Heart right ventricle (tissue), 16 donors: ENCODE results near the gene TBRG4. TPM values are rescaled to one million over a fixed set of nuclear protein-coding genes. Genes with fewer than 3 reads are reported as not detected.

Experiments
- ATAC-seq, 8 donors: fragments of 200-7000 bp; cut with Tn5 transposase; one replicate each; pipeline ENCODE4 v1.9.1; 2020; ENCODE audit warnings: mild to moderate bottlenecking in 8 of 8, moderate library complexity in 8 of 8, moderate number of reproducible peaks in 1 of 8
- DNase-seq, 2 donors: peaks; one replicate each; pipeline ENCODE4 v3.0.0-alpha.2; 2020
- H3K27ac ChIP-seq, 10 donors: fragments of 200-600 bp; sonication (generic) in 2 of 10; one replicate each; pipeline versions ENCODE4 v1.5.0 to v1.8.0; 2020 to 2022; ENCODE audit warnings: mild to moderate bottlenecking in 3 of 10
- H3K27me3 ChIP-seq, 7 donors: fragments of 200-600 bp; one replicate each; pipeline ENCODE4 v1.8.0; 2021 to 2022; ENCODE audit warnings: mild to moderate bottlenecking in 2 of 7
- H3K36me3 ChIP-seq, 9 donors: fragments of 200-600 bp; sonication (generic) in 1 of 9; one replicate each; pipeline versions ENCODE4 v1.5.0 to v1.8.0; 2020 to 2022; ENCODE audit warnings: mild to moderate bottlenecking in 2 of 9
- H3K4me1 ChIP-seq, 9 donors: fragments of 200-600 bp; sonication (generic) in 1 of 9; one replicate each; pipeline versions ENCODE4 v1.5.0 to v1.8.0; 2020 to 2022; ENCODE audit warnings: mild to moderate bottlenecking in 4 of 9
- H3K4me3 ChIP-seq, 10 donors: fragments of 200-600 bp; sonication (generic) in 2 of 10; one replicate each; pipeline versions ENCODE4 v1.5.0 to v1.8.0; 2020 to 2022; ENCODE audit warnings: mild to moderate bottlenecking in 7 of 10, moderate library complexity in 2 of 10
- H3K9me3 ChIP-seq, 11 donors: fragments of 200-600 bp in 10 of 11; sonication (generic) in 2 of 11; one replicate each; pipeline versions ENCODE4 v1.5.0 to v1.8.0; 2013 to 2022; ENCODE audit warnings: mild to moderate bottlenecking in 2 of 11, control low read depth in 1 of 11, moderate library complexity in 1 of 11
- CTCF ChIP-seq, 9 donors: fragments of 200-600 bp; sonication (generic) in 2 of 9; IDR thresholded peaks; one replicate each; pipeline versions ENCODE4 v1.5.0 to v1.8.0; 2021 to 2022; ENCODE audit warnings: antibody characterized with exemption in 9 of 9, mild to moderate bottlenecking in 5 of 9, moderate library complexity in 1 of 9
- WGBS, 2 donors: extraction: QIAGEN DNeasy Blood & Tissue Kit; methylation state at CpG; one replicate each; pipeline ENCODE4 v1.1.7; 2013; ENCODE audit warnings: inconsistent platforms in 1 of 2; 5-methylcytosine and 5-hydroxymethylcytosine counted together
- intact Hi-C, 10 donors: fragments of 100-400 bp; cut with DNase I; formaldehyde crosslinking; loops; one replicate each; pipeline versions ENCODE4 v1.11.1 to v1.14.2; 2022
- polyA plus RNA-seq, 2 donors: library from polyadenylated mRNA; stranded (reverse); fragments of 200-250 nt; gene quantifications; one replicate each; pipeline ENCODE4 v1.2.3, GENCODE V29; 2013
- total RNA-seq, 10 donors: library from RNA; stranded (reverse); fragmentation: NEBNext Ultra II Directional in 3 of 10; extraction: Animal tissue kit (Norgen Biotek cat#: 25700) in 3 of 10; gene quantifications; one replicate each; pipeline versions ENCODE4 v1.2.1 to v1.2.4, GENCODE V29; 2021 to 2023
- donor health status: Arrhythmogenic right ventricular cardiomyopathy.
- donor health status: ischemic (EF 13 %, LVEDD 7.1; RV severe dilation, severe dysfunction).
- donor health status: healthy with polysubstance abuse.
- donor health status: DM: no; HTN: yes; CAD: no.
- donor health status: DM: no; HTN: no; CAD: no.
- donor health status: ischemic (EF 25% LVEDD 6.9; RV normal size, moderate dysfunction).
- donor health status: ischemic (EF 25% LVEDD 5.7; RV mildly dilated, moderate dysfunction).
- donor health status: healthy.
- donor health status: DM: yes; HTN: yes; CAD: no.
- donor health status: Ischemic cardiomyopathy.
- donor health status: ischemic (EF 35%, LVEDD 5.7; RV mildly dilated, moderate dysfunction).
- donor health status: nonischemic (EF 11% LVEDD 7.7; RV severe dilation, severe dysfunction).
- donor health status: DM: yes; HTN: yes; CAD: no.
- donor health status: PGD.
- donor health status: ischemic (EF 29% LVEDD 5.4; RV normal size, mild dysfunction).
- donor health status: nonischemic (EF 23%, LVEDD 6.1; RV moderate dilation, normal function).

The TBRG4 gene
- total and polyA plus RNA-seq, 12 donors: 57.1 to 93.9 (median 67.4) TPM

DNA sequence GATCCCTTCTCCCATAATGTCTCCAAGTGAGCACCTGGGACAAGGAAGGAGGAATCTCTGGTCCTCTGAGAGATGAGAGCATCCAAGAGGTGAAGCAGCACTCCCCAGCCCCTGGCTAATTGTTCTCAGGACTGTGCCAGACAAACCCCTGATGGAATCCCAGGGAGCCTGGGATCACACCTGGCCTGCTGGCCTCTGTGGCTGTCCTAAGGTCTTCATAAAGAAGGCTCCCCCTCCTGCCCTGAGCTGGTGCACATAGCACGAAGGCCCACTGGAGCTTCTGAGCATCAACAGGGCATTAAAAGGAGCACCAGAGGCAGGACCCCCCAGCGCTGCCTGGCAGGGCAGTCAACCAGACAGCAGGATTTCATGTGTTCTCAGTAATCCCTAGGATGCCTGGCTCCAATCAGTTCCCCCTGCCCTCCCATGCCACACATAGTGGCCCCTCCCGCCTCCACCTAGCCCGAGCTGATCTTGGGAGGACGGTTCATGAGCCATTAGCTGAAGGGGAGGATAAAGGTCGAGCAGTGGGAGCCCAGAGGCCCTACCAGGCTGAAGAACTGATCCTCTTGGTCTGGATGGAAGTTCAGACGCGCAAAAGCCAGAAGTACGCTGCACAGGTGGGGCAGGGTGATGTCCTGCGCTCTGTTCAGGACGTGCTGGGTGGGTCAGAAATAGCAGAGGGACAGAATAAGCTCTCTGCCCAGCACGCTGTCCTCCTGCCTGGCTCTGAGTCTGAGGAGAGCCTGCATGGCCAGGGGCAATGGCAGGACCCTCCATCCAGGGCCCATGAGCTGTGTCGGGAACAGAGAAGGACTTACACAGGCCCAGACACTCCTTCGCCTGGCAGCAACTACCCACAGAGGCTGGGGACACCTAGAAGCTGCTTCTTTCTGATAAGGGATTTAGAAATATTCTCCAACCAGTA, 8.4 kb downstream of the TBRG4 start:
- WGBS, 2 donors: 77 to 84% methylated on average over 14 of the region's 14 CpGs
- TF ChIP-seq CTCF (IDR thresholded peaks at IDR 0.05): no peak
- peaks cover 1 to 43% (median 20%) of the 10 kb centered on the region in 9 donors for H3K4me1 ChIP-seq

DNA sequence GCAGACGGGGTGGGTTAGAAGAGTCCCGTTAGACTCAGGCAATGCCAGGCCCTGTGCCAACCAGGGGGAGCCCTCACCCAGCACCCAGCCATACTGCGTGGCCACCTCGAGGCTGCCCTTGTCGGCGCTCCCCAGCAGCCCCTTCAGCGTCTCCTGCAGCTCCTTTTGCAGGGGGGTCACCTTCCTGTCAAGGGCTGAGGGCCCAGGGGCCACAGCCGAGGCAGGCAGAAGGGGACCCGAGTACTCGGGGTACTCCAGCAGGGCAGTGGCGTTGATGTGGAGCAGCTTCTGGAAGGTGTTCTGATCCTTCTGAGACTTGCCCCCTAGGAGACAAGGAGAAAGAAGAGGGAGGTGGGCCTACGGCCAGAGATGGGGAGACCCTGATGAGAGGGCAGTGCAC, 9.7 kb downstream of the TBRG4 start:
- Histone ChIP-seq H3K4me3 (no peak overlapping the region), H3K9me3 (no peaks in the 10 kb centered on the region)
- WGBS, 2 donors: 90 to 95% methylated on average over 12 of the region's 12 CpGs

More for the DNA sequence above, 8.4 kb downstream of the TBRG4 start:
- DNase-seq (no peak), ATAC-seq (no peak)
- H3K27ac ChIP-seq: peak overlapping the region in 1 of 10 donors; percentile 28
- no peaks in the 10 kb centered on the region for H3K9me3 ChIP-seq
- H3K4me3 ChIP-seq: no peak overlapping the region
- peaks cover 12 to 100% (median 89%) of the 10 kb centered on the region in 9 donors for H3K36me3 ChIP-seq
- intact Hi-C loops: loop anchor here in 1 of 10 donors (10.0 kb wide), 1 partner anchor 88 kb away; no protein-coding TSS in a partner anchor
- no peaks in the 10 kb centered on the region for H3K27me3 ChIP-seq

GRCh38 chr7:45100761-45101480, 10.6 kb downstream of the TBRG4 start:
- peaks cover 12 to 83% (median 70%) of the 10 kb centered on the region in 9 donors for H3K36me3 ChIP-seq
- H3K27me3 ChIP-seq: no peaks in the 10 kb centered on the region
- 93 to 95% methylated on average over 13 of the region's 13 CpGs for WGBS, 2 donors
- no peak overlapping the region for H3K4me3 ChIP-seq
- no peak overlapping the region for H3K27ac ChIP-seq
- DNase-seq (no peak), ATAC-seq (no peak)
- intact Hi-C loops: loop anchor here in 1 of 10 donors (10.0 kb wide), 1 partner anchor 86 kb away; no protein-coding TSS in a partner anchor
- H3K9me3 ChIP-seq: no peaks in the 10 kb centered on the region
- no peak for TF ChIP-seq CTCF (IDR thresholded peaks at IDR 0.05)
- H3K4me1 ChIP-seq: peaks cover 0 to 22% (median 5%) of the 10 kb centered on the region in 9 donors

More for the DNA sequence above, 9.7 kb downstream of the TBRG4 start:
- H3K27ac ChIP-seq: no peak overlapping the region
- peaks cover 12 to 91% (median 78%) of the 10 kb centered on the region in 9 donors for H3K36me3 ChIP-seq
- no peak for DNase-seq
- TF ChIP-seq CTCF (IDR thresholded peaks at IDR 0.05): no peak
- intact Hi-C loops: loop anchor here in 1 of 10 donors (10.0 kb wide), 1 partner anchor 87 kb away; no protein-coding TSS in a partner anchor
- H3K4me1 ChIP-seq: peaks cover 0 to 30% (median 9%) of the 10 kb centered on the region in 9 donors
- no peak for ATAC-seq
- H3K27me3 ChIP-seq: no peaks in the 10 kb centered on the region
